HepG2 (cell line): ENCODE results near the gene KCNF1. TPM values are rescaled to one million over a fixed set of nuclear protein-coding genes. Genes with fewer than 3 reads are reported as not detected.

Source experiments
- ATAC-seq: fragments of 200-7000 bp; cut with Tn5 transposase; 3 replicates; pipeline ENCODE4 v1.9.1; 2020; ENCODE audit warnings: mild to moderate bottlenecking, moderate library complexity
- BruUV-seq: library from RNA; stranded (reverse); fragments of 400-500 nt; replicated peaks from 2 replicates; lab custom pipeline; 2021; lab: Mats Ljungman, UMichigan
- CTCF ChIA-PET: fragments of 300-600 bp; formaldehyde crosslinking; extraction: SDS; loops from one replicate; lab custom pipeline; 2021; ENCODE audit warnings: low total read pairs, inconsistent platforms, low intra/inter-chr PET ratio; lab: Yijun Ruan, JAX
- POLR2A ChIA-PET: fragments of 350-600 bp; sonication (Branson Sonifier 250); formaldehyde crosslinking; loops from one replicate; lab custom pipeline; 2020; ENCODE audit warnings: antibody characterized with exemption, inconsistent platforms; lab: Yijun Ruan, JAX
- DNase-seq: peaks from one replicate; pipeline ENCODE4 v3.0.0-alpha.2; 2015; ENCODE audit warnings: low spot score
- FAIRE-seq: peaks from 3 replicates; lab custom pipeline; 2011; peaks lifted over from hg19 to GRCh38; lab: Jason Lieb, UNC
- H2AFZ ChIP-seq: one replicate; pipeline ENCODE4 v1.6.1; 2011; ENCODE audit warnings: low read length, inconsistent platforms
- H3K27ac ChIP-seq: fragments of 300-600 bp; 3 replicates; pipeline ENCODE4 v1.8.0; 2011; ENCODE audit warnings: mixed run types, mild to moderate bottlenecking, mixed read lengths, low read length, inconsistent platforms; ENCODE audit not compliant: insufficient read depth; ENCODE audit errors: extremely low read length
- H3K27me3 ChIP-seq, 2 experiments: fragments of 200-600 bp in 1 of 2; 2 replicates in 1 of 2; 3 replicates in 1 of 2; pipeline versions ENCODE4 v1.6.0 to v1.8.0; 2011; ENCODE audit warnings: low read length in 2 of 2, mild to moderate bottlenecking in 2 of 2, moderate library complexity in 2 of 2, inconsistent platforms in 1 of 2; ENCODE audit not compliant: insufficient read depth in 2 of 2, control insufficient read depth in 1 of 2
- H3K36me3 ChIP-seq, 2 experiments: fragments of 200-600 bp in 1 of 2; replicated peaks in 1 of 2; 2 replicates in 1 of 2; 3 replicates in 1 of 2; pipeline versions ENCODE4 v1.5.1 to v1.8.0; 2011; ENCODE audit warnings: low read length in 2 of 2, inconsistent platforms in 1 of 2; ENCODE audit not compliant: insufficient read depth in 2 of 2, control insufficient read depth in 1 of 2
- H3K4me1 ChIP-seq: 2 replicates; pipeline ENCODE4 v1.5.1; 2012; ENCODE audit warnings: low read length, inconsistent platforms; ENCODE audit not compliant: insufficient read depth
- H3K4me2 ChIP-seq: 2 replicates; pipeline ENCODE4 v1.6.0; 2011; ENCODE audit warnings: low read depth, low read length, inconsistent platforms
- H3K4me3 ChIP-seq, 3 experiments: fragments of 200-600 bp in 1 of 3; sonication (generic), shearing (Covaris generic) in 1 of 3; replicated peaks in 1 of 3; 2 replicates each; pipeline ENCODE4 v1.5.1; 2011 to 2016; ENCODE audit warnings: low read length in 3 of 3, inconsistent platforms in 2 of 3, low read depth in 2 of 3, mild to moderate bottlenecking in 2 of 3, control low read depth in 1 of 3, mixed read lengths in 1 of 3; ENCODE audit not compliant: insufficient read depth in 1 of 3
- H3K79me2 ChIP-seq: one replicate; pipeline ENCODE4 v1.6.1; 2011; ENCODE audit warnings: low read length, inconsistent platforms; ENCODE audit not compliant: insufficient read depth
- H3K9ac ChIP-seq: 2 replicates; pipeline ENCODE4 v1.6.0; 2011; ENCODE audit warnings: mild to moderate bottlenecking, low read depth, low read length, inconsistent platforms; ENCODE audit not compliant: insufficient read depth
- H3K9me3 ChIP-seq: 2 replicates; pipeline ENCODE4 v1.5.1; 2012; ENCODE audit warnings: mild to moderate bottlenecking, low read length
- H4K20me1 ChIP-seq: 2 replicates; pipeline ENCODE4 v1.6.0; 2011; ENCODE audit warnings: inconsistent platforms, mild to moderate bottlenecking, low read length, moderate library complexity; ENCODE audit not compliant: insufficient read depth
- AGO1 ChIP-seq: fragments of 200-400 bp; formaldehyde crosslinking; IDR thresholded peaks from 2 replicates; pipeline ENCODE4 v1.6.1; 2017; ENCODE audit warnings: mild to moderate bottlenecking, low read depth, low read length, moderate library complexity; ENCODE audit not compliant: poor library complexity, severe bottlenecking
- ARNTL ChIP-seq: sonication (generic); formaldehyde crosslinking; IDR thresholded peaks from 2 replicates; pipeline ENCODE4 v1.4.0; 2020; ENCODE audit warnings: mild to moderate bottlenecking, missing genetic modification reagents
- ATF4 ChIP-seq, 2 experiments: fragments of 450-650 bp in 1 of 2; sonication (generic) in 1 of 2; formaldehyde crosslinking; IDR thresholded peaks; 2 replicates each; pipeline versions ENCODE4 v1.5.0 to v1.8.0; 2020 to 2022; ENCODE audit warnings: mild to moderate bottlenecking in 1 of 2, missing genetic modification reagents in 1 of 2
- CREB1 ChIP-seq, 2 experiments: fragments of 450-650 bp in 1 of 2; IDR thresholded peaks; 2 replicates each; pipeline ENCODE4 v1.6.1; 2016 to 2017; ENCODE audit warnings: control low read depth in 1 of 2, mild to moderate bottlenecking in 1 of 2, missing compliant biosample characterization in 1 of 2, missing genetic modification characterization in 1 of 2
- GLMP ChIP-seq: sonication (generic); formaldehyde crosslinking; IDR thresholded peaks from 2 replicates; pipeline ENCODE4 v1.9.0; 2021; ENCODE audit warnings: missing genetic modification reagents, mild to moderate bottlenecking, borderline replicate concordance
- HNRNPK ChIP-seq: fragments of 200-400 bp; formaldehyde crosslinking; IDR thresholded peaks from 2 replicates; pipeline ENCODE4 v1.6.1; 2018; ENCODE audit warnings: low read length, low read depth, moderate library complexity, mild to moderate bottlenecking; ENCODE audit not compliant: poor library complexity, severe bottlenecking
- HNRNPLL ChIP-seq: fragments of 200-400 bp; formaldehyde crosslinking; IDR thresholded peaks from 2 replicates; pipeline ENCODE4 v1.6.1; 2017; ENCODE audit warnings: mild to moderate bottlenecking, low read depth, low read length; ENCODE audit not compliant: poor library complexity, severe bottlenecking
- ZFX ChIP-seq: sonication (generic); formaldehyde crosslinking; IDR thresholded peaks from 2 replicates; pipeline ENCODE4 v1.4.0; 2020; ENCODE audit warnings: mild to moderate bottlenecking, low read depth, missing genetic modification reagents, moderate library complexity
- ZNF281 ChIP-seq: sonication (generic); formaldehyde crosslinking; IDR thresholded peaks from 2 replicates; pipeline ENCODE4 v1.4.0; 2020; ENCODE audit warnings: missing genetic modification reagents, borderline replicate concordance
- ZNF354B ChIP-seq: sonication (generic); formaldehyde crosslinking; IDR thresholded peaks from 2 replicates; pipeline ENCODE4 v1.8.0; 2022; ENCODE audit warnings: mild to moderate bottlenecking, missing genetic modification reagents
- ZNF800 ChIP-seq: sonication (generic); formaldehyde crosslinking; IDR thresholded peaks from 2 replicates; pipeline ENCODE4 v1.4.0; 2020; ENCODE audit warnings: missing genetic modification reagents
- WGBS: methylation state at CpG from one replicate; pipeline ENCODE4 v1.1.6; 2017; ENCODE audit warnings: low lambda C conversion rate; 5-methylcytosine and 5-hydroxymethylcytosine counted together
- in situ Hi-C: cut with HindIII; loops from 2 replicates; pipeline ENCODE4 v1.10.0; 2017; ENCODE audit warnings: low pct_unique_long_range_greater_than_20kb; ENCODE audit not compliant: extremely low pct_ligation_motif_present
- intact Hi-C: fragments of 100-400 bp; cut with micrococcal nuclease; formaldehyde crosslinking; loops from one replicate; pipeline ENCODE4 v1.10.0; 2022; ENCODE audit not compliant: unreplicated experiment
- polyA plus RNA-seq, 8 experiments: library from polyadenylated mRNA; depleted of rRNA in 3 of 8; stranded (reverse) in 7 of 8; unstranded in 1 of 8; fragments of >200 nt; fragmentation: Illumina TruSeq in 4 of 8; extraction: Trizol in 4 of 8; gene quantifications; 2 replicates each; pipeline versions ENCODE4 v1.2.1 to v1.2.3, GENCODE V29; 2011 to 2016; ENCODE audit warnings: low read depth in 4 of 8, missing spikeins in 1 of 8, mixed read lengths in 1 of 8; ENCODE audit not compliant: insufficient read depth in 1 of 8
- total RNA-seq, 5 experiments: library from RNA; depleted of rRNA; stranded (reverse); fragments of >200 nt; fragmentation: Illumina TruSeq; extraction: Trizol; gene quantifications; 2 replicates each; pipeline ENCODE4 v1.2.3, GENCODE V29; 2016; ENCODE audit warnings: low read depth in 1 of 5

The KCNF1 gene
- total and polyA plus RNA-seq, 2 of the 13 experiments (the other 11 are each of a cell fraction or from before 2014, with no cell fraction given) = 0.09 to 0.12 TPM

GRCh38 chr2:10900216-10901109 is 11.3 kb upstream of the KCNF1 start:
- peak; percentile 81 for FAIRE-seq
- no TSS peak for BruUV-seq
- TF ChIP-seq CREB1 (IDR thresholded peaks at IDR 0.05) (0 out of 2 replicates have a peak, but pooled peaks have one; percentile 13), CREB1 (CRISPR knock-in tag; IDR thresholded peaks at IDR 0.05) (no peak), ARNTL (CRISPR knock-in tag) (no peak), GLMP (CRISPR knock-in tag) (no peak), AGO1 (no peak), HNRNPLL (no peak), ZNF281 (CRISPR knock-in tag) (no peak), ZFX (CRISPR knock-in tag) (no peak), ZNF800 (CRISPR knock-in tag) (no peak), ATF4 (CRISPR knock-in tag; IDR thresholded peaks at IDR 0.05) (0 out of 4 replicates have a peak, but pooled peaks of 1 of the 2 experiments have one; percentile 27), HNRNPK (no peak), ZNF354B (CRISPR knock-in tag) (no peak)

More at GRCh38 chr2:10900216-10901109, 11.3 kb upstream of the KCNF1 start:
- in situ Hi-C loops = loop anchor here (10.0 kb wide), 1 partner anchor 224 kb away; no protein-coding TSS in a partner anchor
- Histone ChIP-seq H3K4me3 (no peak overlapping the region), H3K36me3 (no peaks in the 10 kb centered on the region), H3K9me3 (no peaks in the 10 kb centered on the region), H2AFZ (no peak overlapping the region), H3K4me1 (peaks cover 6% of the 10 kb centered on the region; the same call in 1 of the 2 replicates), H3K27ac (no peak overlapping the region), H3K9ac (no peak overlapping the region), H4K20me1 (no peaks in the 10 kb centered on the region), H3K27me3 (no peaks in the 10 kb centered on the region), H3K4me2 (no peak overlapping the region), H3K79me2 (no peaks in the 10 kb centered on the region)
- peak; percentile 97 for ATAC-seq
- intact Hi-C loops = loop anchor here (1.0 kb wide), 1 partner anchor 65 kb away; no protein-coding TSS in a partner anchor
- CTCF ChIA-PET = interaction anchor here (0.7 to 3.0 kb wide), 5 partner anchors 37 to 224 kb away, joined by 3 to 32 read pairs (median 6); no protein-coding TSS in a partner anchor
- DNase-seq = peak; percentile 72
- 45% methylated on average over 10 of the region's 10 CpGs for whole genome bisulfite sequencing
- POLR2A ChIA-PET = no interaction called here
